ENCODE data around the gene BCAS3.

DNA sequence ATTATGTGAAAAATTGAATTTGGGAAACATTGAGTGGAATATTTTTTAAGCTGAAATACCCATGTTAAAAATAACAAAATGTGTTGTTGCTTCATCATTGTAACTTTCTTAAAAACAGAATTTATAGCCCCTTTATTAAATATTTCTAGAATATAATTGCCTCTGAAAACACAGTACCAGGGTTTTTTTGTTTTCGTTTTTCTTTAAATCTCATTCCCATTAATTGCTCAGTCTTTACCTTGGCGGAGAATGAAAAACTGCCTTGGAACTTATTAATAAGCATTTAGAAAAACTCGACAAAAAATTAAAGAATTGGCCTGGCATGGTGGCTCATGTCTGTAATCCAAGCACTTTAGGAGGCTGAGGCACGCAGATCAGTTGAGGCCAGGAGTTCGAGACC, 526.8 kb downstream of the BCAS3 start:
- TF ChIP-seq, protein P1, sequence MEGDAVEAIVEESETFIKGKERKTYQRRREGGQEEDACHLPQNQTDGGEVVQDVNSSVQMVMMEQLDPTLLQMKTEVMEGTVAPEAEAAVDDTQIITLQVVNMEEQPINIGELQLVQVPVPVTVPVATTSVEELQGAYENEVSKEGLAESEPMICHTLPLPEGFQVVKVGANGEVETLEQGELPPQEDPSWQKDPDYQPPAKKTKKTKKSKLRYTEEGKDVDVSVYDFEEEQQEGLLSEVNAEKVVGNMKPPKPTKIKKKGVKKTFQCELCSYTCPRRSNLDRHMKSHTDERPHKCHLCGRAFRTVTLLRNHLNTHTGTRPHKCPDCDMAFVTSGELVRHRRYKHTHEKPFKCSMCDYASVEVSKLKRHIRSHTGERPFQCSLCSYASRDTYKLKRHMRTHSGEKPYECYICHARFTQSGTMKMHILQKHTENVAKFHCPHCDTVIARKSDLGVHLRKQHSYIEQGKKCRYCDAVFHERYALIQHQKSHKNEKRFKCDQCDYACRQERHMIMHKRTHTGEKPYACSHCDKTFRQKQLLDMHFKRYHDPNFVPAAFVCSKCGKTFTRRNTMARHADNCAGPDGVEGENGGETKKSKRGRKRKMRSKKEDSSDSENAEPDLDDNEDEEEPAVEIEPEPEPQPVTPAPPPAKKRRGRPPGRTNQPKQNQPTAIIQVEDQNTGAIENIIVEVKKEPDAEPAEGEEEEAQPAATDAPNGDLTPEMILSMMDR (IDR thresholded peaks at IDR 0.05) = no peak
- no peak for TF ChIP-seq EZH2 (IDR thresholded peaks at IDR 0.05; ENCODE audit: borderline replicate concordance, insufficient read depth, low read depth, low read length, poor library complexity, severe bottlenecking)
